Bone marrow (tissue), 2 donors: Measurements from ENCODE around the gene CLEC4A.
"Not testable (repeated sequence)": the region's sequence is repeated elsewhere in the genome, so short reads cannot be mapped to it uniquely, and the experiment has no call there.

Experiments used
- DNase-seq, 2 donors: peaks; one replicate each; lab custom pipeline; 2025; lab: John Stamatoyannopoulos, UW

The CLEC4A gene

GRCh38 chr12:8134398-8134930 is 11.0 kb downstream of the CLEC4A start:
- not testable (repeated sequence) for DNase-seq

GRCh38 chr12:8141647-8142046 is 18.2 kb downstream of the CLEC4A start:
- not testable (repeated sequence) for DNase-seq

GRCh38 chr12:8143261-8143660 is 19.8 kb downstream of the CLEC4A start:
- no peak for DNase-seq

GRCh38 chr12:8145754-8146441 is 22.5 kb downstream of the CLEC4A start:
- DNase-seq = no peak

GRCh38 chr12:8146442-8146771 is 23.0 kb downstream of the CLEC4A start:
- no peak for DNase-seq

- DNase-seq = no peak
These were observed 31.1 kb downstream of the CLEC4A start for GRCh38 chr12:8154526-8154925.

GRCh38 chr12:8156416-8156815 is 33.0 kb downstream of the CLEC4A start:
- no peak for DNase-seq

- DNase-seq = peak in 1 of 2 donors; percentile 68
These were observed 33.4 kb downstream of the CLEC4A start, which contains the start of gene ZNF705A for GRCh38 chr12:8156845-8157244. ZNF705A (plus strand) TSS chr12:8157015; CDS start chr12:8172626, 15,611 bp downstream.

GRCh38 chr12:8157484-8158198 is 34.2 kb downstream of the CLEC4A start:
- DNase-seq = no peak

- DNase-seq = not testable (repeated sequence)
These were observed 49.5 kb downstream of the CLEC4A start for GRCh38 chr12:8172911-8173310.

- DNase-seq = peak; percentile 4 to 45
These were observed 56.7 kb downstream of the CLEC4A start for GRCh38 chr12:8179989-8180585.

- not testable (repeated sequence) for DNase-seq
These were observed 57.9 kb downstream of the CLEC4A start for GRCh38 chr12:8181271-8181670.

- not testable (repeated sequence) for DNase-seq
These were observed 59.5 kb downstream of the CLEC4A start for GRCh38 chr12:8182923-8183322.

GRCh38 chr12:8183346-8183745 is 59.9 kb downstream of the CLEC4A start:
- DNase-seq = not testable (repeated sequence)

GRCh38 chr12:8184206-8184605 is 60.8 kb downstream of the CLEC4A start:
- not testable (repeated sequence) for DNase-seq

- DNase-seq = not testable (repeated sequence)
These were observed 64.7 kb downstream of the CLEC4A start for GRCh38 chr12:8188088-8188487.
